CD4-positive, alpha-beta T cell treated with Interleukin-1 beta for 1 hour (primary cell): ENCODE data around the gene PDE4D.

Experiments
- DNase-seq, 2 donors: peaks; one replicate each; pipeline ENCODE4 v3.0.0-alpha.2; 2020 to 2022

Gene PDE4D

GRCh38 chr5:59648949-59649921 lies 244.3 kb downstream of the PDE4D start:
- DNase-seq, result no peak

DNA sequence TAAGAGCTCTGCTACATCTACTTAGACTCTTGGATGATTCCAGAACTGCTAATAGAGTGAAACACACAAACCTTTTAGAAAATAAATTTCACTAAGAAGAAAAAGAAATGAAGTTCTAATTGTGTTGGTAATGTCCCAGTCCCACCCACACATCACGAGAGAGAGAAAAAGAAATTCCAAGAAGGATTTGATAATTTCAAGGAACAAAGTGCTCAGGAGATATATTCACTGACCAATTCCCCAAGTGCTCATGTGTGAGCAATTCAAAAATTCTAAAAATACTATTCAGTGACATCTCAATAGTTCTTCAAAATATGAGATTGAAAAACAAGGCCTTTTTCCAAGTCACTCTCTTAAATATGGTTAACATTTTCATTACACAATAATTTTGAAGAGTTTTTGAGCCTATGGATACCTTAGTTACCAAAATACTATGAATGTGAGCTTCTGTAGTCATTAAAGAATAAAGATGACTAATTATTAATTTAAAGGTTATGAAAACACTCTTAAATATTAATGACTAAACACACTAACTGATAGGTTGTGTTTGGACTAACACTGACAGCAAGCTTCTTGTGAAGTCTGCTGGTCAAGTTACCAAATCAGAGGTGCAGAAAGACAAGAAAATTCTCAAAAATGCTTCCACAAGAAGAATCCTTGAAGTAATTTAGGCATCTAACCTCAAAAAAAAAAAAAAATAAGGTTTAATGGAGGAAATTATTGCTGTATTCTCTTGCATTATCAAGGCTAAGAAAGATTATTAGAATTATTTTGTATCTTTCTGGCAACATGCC lies 245.3 kb downstream of the PDE4D start:
- no peak for DNase-seq

- DNase-seq, result no peak
Observed at GRCh38 chr5:59645380-59645779, 248.1 kb downstream of the PDE4D start.

- no peak for DNase-seq
Observed at GRCh38 chr5:59640411-59640810, 253.1 kb downstream of the PDE4D start.

DNA sequence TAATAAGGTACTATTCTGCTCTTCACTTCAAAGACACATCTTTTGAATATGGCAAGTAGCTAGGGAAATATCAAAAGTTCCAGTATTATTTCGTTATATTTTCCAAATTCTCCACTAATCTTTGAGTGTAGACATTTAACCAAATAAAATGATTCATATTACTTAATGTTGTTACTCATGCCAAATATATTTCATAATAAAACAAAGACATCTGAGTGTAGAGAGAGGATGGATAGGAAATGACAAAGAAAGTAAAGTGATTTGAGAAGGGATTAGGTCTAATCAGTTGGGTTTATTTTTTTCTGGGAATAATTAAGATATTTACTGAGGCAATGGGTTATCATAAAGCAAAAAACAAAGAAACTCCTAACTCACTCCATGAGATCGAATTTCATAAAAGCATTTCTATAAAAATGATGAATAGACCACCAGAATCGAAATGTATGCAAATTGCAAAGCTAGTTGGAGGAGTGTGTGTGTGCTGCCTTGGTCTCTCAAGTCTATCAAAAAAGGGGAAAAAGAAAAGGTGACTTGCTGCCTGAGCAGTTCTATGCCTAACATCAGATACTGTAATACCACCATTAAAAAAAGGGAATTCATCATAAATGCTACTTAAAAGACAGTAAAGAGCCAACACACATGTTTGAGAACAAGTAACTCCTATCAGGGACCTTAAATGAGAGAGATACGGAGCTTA lies 255.5 kb downstream of the PDE4D start:
- DNase-seq, result no peak

DNA sequence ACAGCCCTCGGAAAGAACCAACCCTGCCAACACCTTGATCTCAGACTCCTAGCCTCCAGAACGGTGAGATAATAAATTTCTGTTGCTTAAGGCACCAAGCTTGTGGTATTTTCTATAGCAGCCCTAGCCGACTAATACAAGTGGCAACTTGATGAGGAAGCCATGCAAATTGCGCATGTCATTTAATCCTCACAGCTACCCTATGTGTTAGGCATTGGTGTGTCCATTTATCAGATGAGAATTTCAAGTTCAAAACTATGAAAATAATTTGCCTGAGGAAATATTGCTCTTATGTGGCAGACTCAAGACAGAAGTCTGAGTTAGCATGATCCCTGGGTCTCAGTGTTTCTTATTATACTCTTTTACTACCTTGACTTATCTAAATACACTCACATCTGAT lies 264.0 kb downstream of the PDE4D start:
- DNase-seq, result no peak

DNA sequence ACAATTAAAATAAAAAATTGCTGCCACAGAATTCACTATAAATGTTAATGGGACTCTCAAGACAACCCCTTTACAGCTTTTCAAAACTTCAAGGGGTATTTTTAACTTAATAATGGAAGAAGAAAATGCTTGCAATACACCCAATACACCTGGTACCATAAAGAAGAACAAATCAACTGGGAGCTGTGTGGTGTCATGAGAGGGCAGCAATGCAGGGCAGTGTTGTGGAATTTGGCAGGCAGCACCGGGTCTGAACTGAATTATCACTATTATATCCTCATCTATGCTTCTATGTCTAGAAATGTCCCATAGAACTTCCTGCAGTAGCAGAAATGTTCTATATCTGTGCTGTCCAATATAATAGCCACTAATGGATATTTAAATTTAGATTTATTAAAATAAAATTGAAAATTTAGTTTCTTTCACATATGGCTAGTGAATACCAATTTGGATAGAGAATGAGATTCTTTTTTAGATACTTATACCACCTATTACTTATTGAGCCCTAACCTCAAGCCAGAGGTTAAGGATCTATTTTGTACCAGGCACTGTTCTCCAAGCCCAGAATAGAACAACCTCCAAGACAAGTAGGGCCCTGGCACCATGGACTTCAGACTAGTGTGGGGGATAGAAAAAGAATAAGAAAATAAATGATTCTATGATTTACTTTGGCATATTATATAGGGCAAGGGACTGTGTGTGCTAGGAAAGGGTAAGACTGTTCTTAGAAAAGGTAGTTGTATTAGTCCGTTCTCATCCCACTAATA lies 265.3 kb downstream of the PDE4D start:
- no peak for DNase-seq

- DNase-seq, result no peak
Observed at GRCh38 chr5:59624898-59625297, 268.6 kb downstream of the PDE4D start.

DNA sequence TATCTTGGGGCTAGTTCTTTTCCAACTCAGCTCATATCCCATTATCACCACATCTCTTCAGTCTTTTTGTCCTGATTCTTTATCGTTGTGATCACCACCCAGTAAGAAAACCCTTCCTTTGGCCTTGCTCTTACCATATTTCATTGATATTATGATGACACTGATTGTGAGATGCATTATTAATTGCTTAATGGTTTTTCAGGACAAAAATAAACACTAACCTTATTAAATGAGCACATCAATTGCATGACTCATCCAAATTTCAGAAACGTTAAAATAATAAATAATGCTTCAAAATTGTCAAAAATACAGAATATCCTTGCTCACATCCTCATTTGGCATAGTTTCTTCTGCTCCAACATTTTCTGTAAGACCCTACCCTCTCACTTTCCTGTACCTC lies 270.7 kb downstream of the PDE4D start:
- no peak for DNase-seq

DNA sequence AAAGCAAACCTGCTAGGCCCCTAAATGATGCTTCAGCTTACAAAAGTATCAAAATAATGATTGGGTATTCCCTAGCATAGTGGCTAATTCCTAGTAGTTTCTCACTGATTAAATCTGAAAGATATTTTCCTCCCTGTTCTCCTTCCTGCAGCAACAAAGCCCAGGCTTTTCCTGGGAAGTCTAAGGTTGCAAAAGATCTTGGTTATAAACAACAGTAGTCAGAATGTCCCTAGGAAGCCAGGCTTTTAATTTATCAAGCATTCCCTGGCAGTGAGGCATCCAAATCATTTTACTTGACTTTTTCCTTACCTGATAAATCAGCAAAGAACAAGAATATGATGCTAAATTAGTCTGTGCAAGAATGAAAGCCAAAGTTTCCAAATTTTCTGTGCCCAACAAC lies 272.0 kb downstream of the PDE4D start:
- no peak for DNase-seq

DNA sequence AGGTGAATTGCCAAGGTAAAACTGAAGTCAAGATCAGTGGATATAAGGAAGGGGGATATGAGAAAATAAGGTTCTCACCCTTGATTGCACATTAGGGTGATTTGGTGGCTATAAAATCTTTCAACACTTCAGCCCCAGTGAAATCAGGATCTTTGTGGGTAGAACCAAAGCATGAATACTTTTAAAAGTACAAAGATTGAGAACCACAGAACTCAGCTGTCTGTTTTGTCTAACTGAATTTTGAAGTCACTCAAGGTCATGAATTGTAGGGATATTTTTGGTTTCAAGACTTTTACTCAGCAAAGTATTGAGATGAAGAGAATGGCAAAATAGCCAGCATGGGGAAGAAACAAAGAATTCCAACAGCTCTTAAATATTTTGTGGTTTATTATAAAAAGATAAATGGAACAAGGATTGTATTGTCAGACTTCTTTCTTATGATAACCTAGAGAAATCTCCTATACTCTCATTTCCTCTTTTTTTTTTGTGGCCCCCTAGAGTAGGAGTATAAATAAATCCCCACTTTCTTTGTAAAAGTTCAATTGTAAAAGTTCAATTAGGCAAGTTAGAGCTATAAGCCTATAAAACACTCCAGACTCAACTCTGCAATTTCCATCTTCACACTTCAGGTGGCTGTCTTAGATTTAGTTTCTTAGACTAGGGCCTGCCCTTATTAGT lies 272.9 kb downstream of the PDE4D start:
- no peak for DNase-seq

DNA sequence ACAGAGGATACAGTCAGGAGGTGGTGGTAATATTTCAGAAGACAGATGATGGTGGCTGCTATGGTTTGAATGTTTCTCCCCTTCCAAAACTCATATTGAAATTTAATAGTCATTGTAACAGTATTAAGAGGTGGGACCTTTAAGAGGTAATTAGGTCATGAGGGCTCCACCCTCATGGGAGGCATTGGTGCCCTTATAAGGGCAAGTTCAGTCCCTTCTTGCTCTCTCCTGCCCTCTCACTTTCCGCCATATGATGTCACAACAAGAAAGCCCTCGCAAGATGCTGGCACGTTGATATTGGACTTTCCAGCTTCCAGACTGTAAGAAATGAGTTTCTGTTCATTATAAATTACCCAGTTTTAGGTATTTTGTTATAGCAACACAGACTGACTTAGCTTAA lies 274.9 kb downstream of the PDE4D start:
- no peak for DNase-seq

GRCh38 chr5:59617186-59617771 lies 276.2 kb downstream of the PDE4D start:
- no peak for DNase-seq

DNA sequence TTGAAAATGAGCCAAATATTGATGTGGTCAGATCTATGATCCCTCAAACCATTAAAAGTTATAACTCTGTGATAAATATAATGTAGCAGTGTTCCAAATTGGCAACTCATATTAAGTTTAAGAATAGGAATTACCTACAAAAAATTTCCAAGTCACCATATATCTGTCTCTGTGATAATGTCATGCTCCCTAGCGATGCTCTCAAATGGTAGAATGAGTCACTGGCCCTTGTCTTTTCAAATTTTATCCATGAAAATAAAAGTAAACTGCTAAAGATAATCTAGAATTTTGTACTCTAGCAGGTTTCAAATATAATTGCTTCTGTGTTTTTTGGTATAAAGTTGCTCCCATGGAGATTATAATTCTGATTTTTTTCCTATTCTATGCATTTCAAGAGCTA lies 277.1 kb downstream of the PDE4D start:
- no peak for DNase-seq

DNA sequence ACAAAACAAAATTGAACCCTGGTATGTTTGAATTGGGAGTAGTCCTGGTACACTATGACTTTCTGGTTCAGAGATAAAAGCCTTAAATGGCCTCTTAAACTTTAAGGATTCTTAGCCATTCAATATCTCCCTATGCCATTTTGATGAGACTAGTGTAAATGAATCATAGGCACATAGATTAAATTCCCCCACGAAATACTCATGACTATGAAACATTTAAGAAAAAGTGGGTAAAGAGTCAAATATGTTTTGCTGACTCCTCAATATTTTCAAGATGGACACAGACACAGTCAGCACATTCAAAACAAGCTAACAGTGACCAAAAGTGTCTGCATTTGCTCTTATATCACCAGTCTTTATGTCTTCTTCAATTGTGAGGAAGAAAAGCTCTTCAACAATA lies 278.3 kb downstream of the PDE4D start:
- no peak for DNase-seq

DNA sequence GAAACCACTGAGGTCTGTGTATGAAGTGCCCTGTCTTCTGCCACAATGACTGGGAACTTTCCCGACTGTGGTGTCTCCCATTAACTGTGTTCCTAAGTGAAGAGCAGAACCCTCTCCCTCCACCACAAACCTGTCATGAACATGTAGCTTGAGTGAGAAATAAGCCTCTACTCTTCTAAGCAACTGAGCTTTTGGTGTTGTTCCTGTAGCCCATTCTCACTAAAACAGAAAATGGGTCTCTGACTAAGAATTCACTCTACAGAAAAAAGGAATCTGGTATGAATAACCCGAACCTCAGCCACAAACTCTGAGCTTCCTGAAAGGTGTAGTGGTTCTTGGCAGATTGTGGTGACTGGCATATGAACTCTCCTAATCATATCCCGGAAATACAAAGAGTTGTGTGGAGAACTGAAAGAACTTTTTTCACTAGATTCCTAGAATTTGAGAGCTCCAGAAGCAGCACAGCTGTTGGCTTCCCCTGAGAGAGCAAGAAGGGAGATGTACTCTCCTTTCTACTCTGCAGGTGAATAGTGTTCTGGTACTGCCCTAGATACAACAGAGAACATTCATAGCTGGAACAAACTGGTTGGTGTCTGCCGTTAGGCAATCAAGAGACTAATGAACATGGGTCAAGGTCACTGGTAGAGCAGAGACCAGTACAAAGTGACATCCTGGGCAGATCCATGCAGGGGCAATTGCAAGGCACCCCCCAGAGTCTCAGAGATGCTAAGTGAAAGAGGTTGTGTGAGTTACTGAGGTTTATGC lies 283.8 kb downstream of the PDE4D start:
- no peak for DNase-seq

- no peak for DNase-seq
Observed at GRCh38 chr5:59608745-59609144, 284.8 kb downstream of the PDE4D start.

GRCh38 chr5:59607138-59607765 lies 286.3 kb downstream of the PDE4D start:
- DNase-seq, result no peak

DNA sequence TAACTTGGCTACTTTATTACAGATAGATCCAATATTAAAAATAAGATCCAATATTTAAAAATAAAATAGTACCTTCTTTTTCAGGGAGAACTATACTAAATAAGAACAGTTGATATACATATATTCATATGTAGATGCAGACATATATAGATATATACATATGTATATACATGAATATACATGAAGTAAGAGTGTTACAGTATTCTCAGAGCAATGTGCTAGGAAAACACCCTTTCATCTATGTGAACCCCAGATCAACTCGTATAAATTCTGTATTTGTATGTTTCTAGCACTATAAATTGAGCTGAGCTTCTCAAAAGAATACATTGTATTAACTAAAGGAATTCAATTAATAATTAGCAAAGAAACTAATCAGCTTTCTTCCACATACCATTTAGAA lies 287.6 kb downstream of the PDE4D start:
- DNase-seq, result no peak

- no peak for DNase-seq
Observed at GRCh38 chr5:59604111-59604510, 289.4 kb downstream of the PDE4D start.
